ENCODE measurements around the gene C19orf67.

The C19orf67 gene

GRCh38 chr19:14081797-14082674 is 3.5 kb downstream of the C19orf67 start:
- DNase-seq (ENCODE audit: low spot score), result no peak

DNA sequence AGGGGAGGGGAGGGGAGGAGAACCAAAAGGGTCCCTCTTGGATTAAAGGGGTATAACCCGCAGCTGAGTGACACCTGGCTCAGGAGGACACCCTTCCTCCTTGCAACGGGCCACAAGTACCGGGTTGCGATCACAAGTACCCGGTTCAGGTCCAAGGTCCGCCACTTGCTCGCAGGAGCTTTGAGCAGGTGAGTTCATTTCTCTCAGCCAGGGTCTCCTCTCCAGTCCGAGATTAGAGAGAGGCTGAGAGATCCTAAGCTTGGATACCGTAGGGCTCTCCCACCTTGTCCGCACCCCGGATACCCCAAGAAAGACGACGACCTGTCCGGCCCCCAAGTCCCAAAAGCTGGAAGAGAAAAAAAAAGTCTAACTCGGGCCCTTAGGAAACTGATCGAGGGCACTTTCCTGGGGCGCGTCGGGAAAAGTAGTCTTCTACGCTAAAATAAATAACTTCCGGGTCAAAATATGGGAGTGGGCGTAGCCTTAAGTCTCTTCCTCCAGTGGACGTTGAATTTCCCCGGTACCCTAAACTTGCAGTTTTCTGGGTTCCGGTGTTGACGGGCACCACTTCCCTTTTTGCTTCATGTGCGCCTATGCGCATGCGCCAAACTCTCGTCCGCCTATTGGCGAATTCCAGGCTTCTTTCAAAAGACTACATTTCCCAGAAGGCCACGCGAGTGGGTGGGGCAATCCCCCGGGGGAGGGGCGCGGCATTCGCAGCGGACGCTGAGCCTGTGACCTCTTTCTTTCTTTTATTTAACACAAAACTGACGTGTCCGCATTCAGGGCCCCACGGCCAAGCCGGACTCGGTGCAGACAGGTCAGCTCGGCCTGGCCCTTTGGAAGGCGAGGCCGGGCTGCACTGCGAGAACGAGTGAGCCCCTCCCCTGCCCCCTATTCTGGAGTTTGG is 4.4 kb downstream of the C19orf67 start:
- DNase-seq (ENCODE audit: low spot score), result peak; percentile 100

DNA sequence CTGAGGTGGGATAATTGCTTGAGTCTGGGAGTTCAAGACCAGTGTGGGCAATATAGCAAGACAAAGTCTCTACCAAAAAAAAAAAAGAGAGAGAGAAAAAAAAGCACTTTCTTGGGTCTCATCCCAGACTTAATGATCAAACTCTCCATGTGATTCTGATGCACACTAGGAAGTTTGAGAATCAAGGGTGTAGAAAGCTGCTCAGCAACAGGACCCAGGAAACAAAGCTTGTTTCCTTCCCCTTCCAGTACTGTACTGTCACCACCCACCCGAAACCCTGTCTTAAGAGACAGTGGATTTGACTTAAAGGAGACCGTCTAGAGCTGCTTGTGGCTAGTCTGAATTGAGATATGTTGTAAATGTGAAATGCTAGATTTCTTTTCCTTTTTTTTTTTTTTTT is 7.2 kb downstream of the C19orf67 start:
- peak; percentile 52 for DNase-seq (ENCODE audit: low spot score)

GRCh38 chr19:14073925-14074838 is 11.4 kb downstream of the C19orf67 start:
- DNase-seq (ENCODE audit: low spot score), result peak; percentile 41

- peak; percentile 36 for DNase-seq (ENCODE audit: low spot score)
Measured at GRCh38 chr19:14073261-14073924, 12.2 kb downstream of the C19orf67 start.

- DNase-seq (ENCODE audit: low spot score), result no peak
Measured at GRCh38 chr19:14072535-14073260, 12.9 kb downstream of the C19orf67 start, which contains the start of gene MISP3. MISP3 (plus strand) TSS chr19:14072786; CDS start chr19:14073310, 524 bp downstream.

- no peak for DNase-seq (ENCODE audit: low spot score)
Measured at GRCh38 chr19:14070268-14071050, 15.1 kb downstream of the C19orf67 start.

GRCh38 chr19:14066134-14066533 is 19.4 kb downstream of the C19orf67 start:
- DNase-seq (ENCODE audit: low spot score), result no peak

- DNase-seq (ENCODE audit: low spot score), result no peak
Measured at GRCh38 chr19:14063105-14063504, 22.5 kb downstream of the C19orf67 start.

DNA sequence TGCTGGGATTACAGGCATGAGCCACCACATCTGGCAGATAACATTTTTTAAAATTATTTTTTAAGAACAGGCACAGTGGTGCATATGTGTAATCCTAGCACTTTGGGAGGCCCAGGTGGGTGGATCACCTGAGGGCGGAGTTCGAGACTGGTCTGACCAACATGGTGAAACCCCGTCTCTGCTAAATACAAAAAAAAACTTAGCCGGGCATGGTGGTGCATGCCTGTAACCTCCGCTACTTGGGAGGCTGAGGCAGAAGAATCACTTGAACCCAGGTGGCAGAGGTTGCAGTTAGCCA is 23.1 kb downstream of the C19orf67 start:
- DNase-seq (ENCODE audit: low spot score), result no peak

- no peak for DNase-seq (ENCODE audit: low spot score)
Measured at GRCh38 chr19:14061751-14062557, 23.6 kb downstream of the C19orf67 start, which contains the start of gene PALM3. PALM3 (minus strand) TSS chr19:14062076; CDS start chr19:14061980, 96 bp downstream.

GRCh38 chr19:14061081-14061749 is 24.4 kb downstream of the C19orf67 start:
- no peak for DNase-seq (ENCODE audit: low spot score)

GRCh38 chr19:14059652-14060155 is 25.9 kb downstream of the C19orf67 start:
- DNase-seq (ENCODE audit: low spot score), result no peak

GRCh38 chr19:14059093-14059480 is 26.5 kb downstream of the C19orf67 start:
- no peak for DNase-seq (ENCODE audit: low spot score)

DNA sequence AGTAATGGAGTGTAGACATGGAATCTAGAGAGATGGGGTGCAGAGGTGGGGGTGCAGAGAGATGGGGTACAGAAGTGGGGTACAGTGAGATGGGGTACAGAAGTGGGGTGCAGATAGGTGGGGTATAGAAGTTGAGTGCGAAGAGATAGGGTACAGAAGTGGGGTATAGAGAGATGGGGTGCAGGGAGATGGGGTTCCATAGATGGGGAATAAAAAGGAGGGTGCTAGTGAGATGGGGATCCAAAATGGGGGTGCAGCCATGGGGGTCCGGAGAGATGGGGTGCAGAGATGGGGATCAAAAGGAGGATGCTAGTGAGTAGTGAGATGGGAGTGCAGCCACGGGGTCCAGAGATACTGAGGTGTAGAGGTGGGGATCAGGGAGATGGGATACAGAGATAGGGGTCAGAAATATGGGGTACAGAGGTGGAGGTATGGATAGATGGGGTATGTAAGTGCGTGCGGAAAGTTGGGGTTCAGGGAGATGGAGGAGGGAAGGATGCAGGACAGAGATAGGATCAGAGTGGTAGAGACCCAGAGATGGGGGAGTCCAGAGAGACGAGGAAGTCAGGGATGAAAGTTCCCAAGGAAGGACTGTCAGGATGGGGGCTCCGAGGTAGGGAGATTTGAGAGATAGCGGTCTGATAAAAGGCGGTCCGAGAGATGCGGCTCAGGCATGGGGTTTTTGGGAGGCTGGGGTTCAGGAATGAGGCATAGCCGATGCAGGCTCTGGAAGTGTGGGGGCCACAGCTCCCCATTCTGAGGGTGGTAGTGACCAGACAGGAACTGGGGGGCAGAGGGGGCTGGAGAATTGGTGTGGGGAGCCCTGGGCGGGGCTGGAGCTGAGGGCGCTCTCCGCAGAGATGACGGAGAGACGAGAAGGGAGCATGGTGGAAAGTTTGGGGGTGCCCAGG is 27.1 kb downstream of the C19orf67 start:
- DNase-seq (ENCODE audit: low spot score), result no peak

DNA sequence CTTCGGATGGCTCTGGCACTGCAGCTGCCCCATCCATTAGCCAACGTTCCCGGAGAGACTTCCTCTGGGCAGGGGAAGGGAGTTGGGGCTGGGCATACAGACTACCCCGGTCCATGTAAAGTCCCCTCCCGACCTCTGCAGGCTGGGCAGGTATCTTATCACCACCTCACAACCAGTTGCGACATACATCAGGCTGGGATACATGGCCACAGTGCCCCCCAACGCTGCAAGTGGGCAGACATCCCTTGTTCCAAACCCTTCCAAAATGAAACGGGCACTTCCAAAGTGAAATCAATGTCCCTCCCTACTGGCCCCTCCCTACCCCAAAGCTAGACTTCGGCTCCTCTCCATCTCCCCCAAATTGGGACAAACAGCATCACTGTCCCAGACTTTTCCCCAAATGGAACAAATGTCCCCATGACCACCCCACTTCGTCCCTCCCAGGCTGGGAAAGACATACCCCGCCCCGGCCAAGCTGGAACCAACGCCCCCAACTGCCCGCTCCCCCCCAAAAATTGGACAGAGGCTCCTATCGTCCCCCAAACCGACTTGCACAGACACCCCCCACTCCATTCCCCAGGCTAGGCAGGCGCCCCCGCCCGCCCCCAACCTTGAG is 28.7 kb downstream of the C19orf67 start:
- no peak for DNase-seq (ENCODE audit: low spot score)
